Kidney (tissue), 14 donors: Measurements from ENCODE around the gene PPM1B. TPM values are rescaled to one million over a fixed set of nuclear protein-coding genes. Genes with fewer than 3 reads are reported as not detected.

Experiments used
- DNase-seq, 5 donors: peaks; one replicate each; pipeline ENCODE4 v3.0.0-alpha.2; 2013 to 2020
- FAIRE-seq: peaks from 2 replicates; lab custom pipeline; 2012; peaks lifted over from hg19 to GRCh38; lab: Jason Lieb, UNC
- H3K27ac ChIP-seq, 2 donors: one replicate each; pipeline ENCODE4 v1.7.0; 2013; ENCODE audit warnings: low read depth in 2 of 2, low read length in 2 of 2, inconsistent platforms in 1 of 2
- H3K27me3 ChIP-seq: one replicate; pipeline ENCODE4 v1.7.1; 2013; ENCODE audit warnings: low read length, inconsistent platforms; ENCODE audit not compliant: control insufficient read depth, insufficient read depth
- H3K36me3 ChIP-seq, 3 donors: one replicate each; pipeline versions ENCODE4 v1.7.0 to v1.7.1; 2013; ENCODE audit warnings: low read length in 3 of 3, control low read depth in 1 of 3, inconsistent platforms in 1 of 3; ENCODE audit not compliant: insufficient read depth in 3 of 3, control insufficient read depth in 2 of 3
- H3K4me1 ChIP-seq, 3 donors: one replicate each; pipeline versions ENCODE4 v1.7.0 to v1.7.1; 2013; ENCODE audit warnings: low read length in 3 of 3, inconsistent platforms in 1 of 3, low read depth in 1 of 3; ENCODE audit not compliant: control insufficient read depth in 2 of 3, insufficient read depth in 2 of 3
- H3K4me3 ChIP-seq, 3 donors: one replicate each; pipeline versions ENCODE4 v1.7.0 to v1.8.1; 2013; ENCODE audit warnings: low read length in 3 of 3, control low read depth in 1 of 3, inconsistent platforms in 1 of 3
- H3K9ac ChIP-seq, 3 donors: one replicate each; pipeline versions ENCODE4 v1.7.0 to v1.7.1; 2013; ENCODE audit warnings: low read length in 3 of 3, control low read depth in 1 of 3, inconsistent platforms in 1 of 3
- H3K9me3 ChIP-seq, 3 donors: one replicate each; pipeline versions ENCODE4 v1.7.0 to v1.7.1; 2013; ENCODE audit warnings: low read length in 3 of 3, control low read depth in 1 of 3, inconsistent platforms in 1 of 3; ENCODE audit not compliant: control insufficient read depth in 2 of 3, insufficient read depth in 1 of 3
- intact Hi-C: fragments of 100-400 bp; cut with DNase I; formaldehyde crosslinking; loops from one replicate; pipeline ENCODE4 v1.11.1; 2022
- polyA plus RNA-seq: library from polyadenylated mRNA; stranded (reverse); fragments of 350-450 nt; fragmentation: Illumina TruSeq; extraction: RNeasy Lipid Tissue Mini Kit (QIAGEN cat#74804); gene quantifications from one replicate; pipeline ENCODE4 v1.2.3, GENCODE V29; 2014; ENCODE audit warnings: low read depth, low replicate concordance; ENCODE audit not compliant: insufficient read depth
- total RNA-seq: library from RNA; stranded (reverse); fragmentation: NEBNext Ultra II Directional; extraction: Animal tissue kit (Norgen Biotek cat#: 25700); gene quantifications from one replicate; pipeline ENCODE4 v1.2.1, GENCODE V29; 2021
- TF ChIP-seq, protein P1 (sequence below): IDR thresholded peaks from 3 replicates; pipeline ENCODE4 v1.5.1; 2012; ENCODE audit warnings: mild to moderate bottlenecking, moderate library complexity, borderline replicate concordance; ENCODE audit not compliant: insufficient read depth; ENCODE audit errors: extremely low read depth
- donor health status: control.
- donor health status: control.
- donor health status: control.
- donor health status: control.
- donor health status: control.
- donor health status: DM: yes; HTN: yes; CAD: no.
- donor health status: Normal renal cell carcinoma (clear cell type).

PPM1B gene
- total and polyA plus RNA-seq, 2 donors from 2014 or later = 19.8 to 45.9 TPM

DNA sequence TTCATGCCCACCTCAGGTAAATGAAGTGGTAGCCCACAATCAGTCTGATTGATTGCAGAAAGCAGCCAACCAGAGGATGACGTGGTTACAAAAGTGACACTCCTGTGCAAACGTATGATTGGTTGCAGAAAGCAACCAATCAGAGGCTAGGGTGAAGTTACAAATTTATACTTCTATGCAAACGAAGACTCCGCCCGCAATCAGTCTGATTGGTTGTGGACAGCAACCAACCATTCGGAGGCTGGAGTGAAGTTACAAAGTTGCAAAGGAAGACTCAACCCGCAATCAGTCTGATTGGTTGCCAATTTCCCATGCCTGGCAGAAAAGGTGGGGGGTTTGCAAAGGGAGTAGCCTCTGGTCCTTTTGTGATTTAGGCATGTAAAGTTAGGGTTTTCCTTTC, 102.6 kb downstream of the PPM1B start:
- intact Hi-C loops = no loop called here
- DNase-seq (no peak), FAIRE-seq (no peak)
- Histone ChIP-seq H3K4me1 (peaks cover 2 to 15% (median 10%) of the 10 kb centered on the region in 3 donors), H3K36me3 (no peaks in the 10 kb centered on the region), H3K9ac (no peak overlapping the region), H3K27ac (no peak overlapping the region), H3K4me3 (no peak overlapping the region), H3K9me3 (no peaks in the 10 kb centered on the region), H3K27me3 (no peaks in the 10 kb centered on the region)
- TF ChIP-seq, protein P1, sequence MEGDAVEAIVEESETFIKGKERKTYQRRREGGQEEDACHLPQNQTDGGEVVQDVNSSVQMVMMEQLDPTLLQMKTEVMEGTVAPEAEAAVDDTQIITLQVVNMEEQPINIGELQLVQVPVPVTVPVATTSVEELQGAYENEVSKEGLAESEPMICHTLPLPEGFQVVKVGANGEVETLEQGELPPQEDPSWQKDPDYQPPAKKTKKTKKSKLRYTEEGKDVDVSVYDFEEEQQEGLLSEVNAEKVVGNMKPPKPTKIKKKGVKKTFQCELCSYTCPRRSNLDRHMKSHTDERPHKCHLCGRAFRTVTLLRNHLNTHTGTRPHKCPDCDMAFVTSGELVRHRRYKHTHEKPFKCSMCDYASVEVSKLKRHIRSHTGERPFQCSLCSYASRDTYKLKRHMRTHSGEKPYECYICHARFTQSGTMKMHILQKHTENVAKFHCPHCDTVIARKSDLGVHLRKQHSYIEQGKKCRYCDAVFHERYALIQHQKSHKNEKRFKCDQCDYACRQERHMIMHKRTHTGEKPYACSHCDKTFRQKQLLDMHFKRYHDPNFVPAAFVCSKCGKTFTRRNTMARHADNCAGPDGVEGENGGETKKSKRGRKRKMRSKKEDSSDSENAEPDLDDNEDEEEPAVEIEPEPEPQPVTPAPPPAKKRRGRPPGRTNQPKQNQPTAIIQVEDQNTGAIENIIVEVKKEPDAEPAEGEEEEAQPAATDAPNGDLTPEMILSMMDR = no peak

- intact Hi-C loops = no loop called here
- Histone ChIP-seq H3K9ac (no peak overlapping the region), H3K4me3 (no peak overlapping the region), H3K36me3 (no peaks in the 10 kb centered on the region), H3K27ac (no peak overlapping the region), H3K4me1 (peaks cover 0 to 6% (median 4%) of the 10 kb centered on the region in 3 donors), H3K27me3 (no peaks in the 10 kb centered on the region), H3K9me3 (no peaks in the 10 kb centered on the region)
- FAIRE-seq = no peak
- TF ChIP-seq, protein P1 = no peak
- no peak for DNase-seq
Observed at GRCh38 chr2:44273076-44273475, 104.4 kb downstream of the PPM1B start.

DNA sequence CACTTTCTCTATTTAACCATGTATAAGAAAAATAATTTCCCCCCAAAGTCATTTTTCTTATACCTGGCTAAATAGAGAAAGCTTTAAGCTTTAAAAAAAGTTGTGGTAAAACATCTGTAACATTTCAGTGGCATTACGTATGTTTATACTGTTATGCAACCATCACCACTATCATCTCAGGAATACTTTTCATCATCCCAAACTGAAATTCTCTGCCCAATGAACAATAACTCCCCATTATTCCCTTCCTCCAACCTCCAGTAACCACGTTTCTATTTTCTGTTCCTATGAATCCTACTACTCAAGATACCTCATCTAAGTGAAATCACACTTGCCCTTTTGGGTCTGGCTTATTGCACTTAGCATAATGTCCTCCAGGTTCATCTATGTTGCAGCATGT, 104.9 kb downstream of the PPM1B start:
- Histone ChIP-seq H3K4me1 (peaks cover 0 to 1% (median 0%) of the 10 kb centered on the region in 3 donors), H3K27me3 (no peaks in the 10 kb centered on the region), H3K9me3 (no peaks in the 10 kb centered on the region), H3K36me3 (no peaks in the 10 kb centered on the region), H3K9ac (no peak overlapping the region), H3K4me3 (no peak overlapping the region), H3K27ac (no peak overlapping the region)
- no peak for DNase-seq
- TF ChIP-seq, protein P1 = no peak
- intact Hi-C loops = no loop called here
- FAIRE-seq = no peak

DNA sequence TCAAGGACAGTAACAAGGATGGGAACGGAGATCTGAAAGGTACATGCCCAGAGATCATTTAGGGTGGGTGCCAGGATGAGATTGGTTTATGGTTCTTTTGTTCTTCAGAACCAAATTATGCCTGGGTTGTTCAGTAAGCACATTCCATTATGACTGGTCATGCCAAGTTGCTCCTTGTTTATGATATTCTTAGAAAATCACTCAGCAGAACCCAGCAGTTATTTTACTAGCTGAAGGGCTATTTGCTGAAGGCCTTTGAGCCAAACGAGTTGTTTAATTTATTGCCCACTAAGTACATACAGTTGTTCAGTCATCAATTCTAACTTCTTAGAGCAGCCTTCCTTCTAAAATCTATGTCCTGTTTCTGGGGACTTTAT, 107.2 kb downstream of the PPM1B start:
- Histone ChIP-seq H3K27me3 (no peaks in the 10 kb centered on the region), H3K27ac (peak overlapping the region; percentile 92 to 93), H3K9ac (peak overlapping the region; percentile 26 to 90 (median 49)), H3K4me1 (no peaks in the 10 kb centered on the region), H3K4me3 (peak overlapping the region; percentile 53 to 88 (median 81)), H3K36me3 (no peaks in the 10 kb centered on the region), H3K9me3 (no peaks in the 10 kb centered on the region)
- FAIRE-seq (no peak), DNase-seq (peak in 2 of 5 donors; percentile 51 to 54)
- intact Hi-C loops = no loop called here
- TF ChIP-seq, protein P1 = no peak
